B cell (primary cell): ENCODE results near the gene MIGA1. TPM values are rescaled to one million over a fixed set of nuclear protein-coding genes. Genes with fewer than 3 reads are reported as not detected.

Experiments
- polyA plus RNA-seq: library from polyadenylated mRNA; depleted of rRNA; stranded (reverse); fragments of >200 nt; gene quantifications from 2 replicates; pipeline ENCODE4 v1.2.3, GENCODE V29; 2012
- total RNA-seq, 2 donors: library from RNA; stranded (reverse); fragments of 120-200 nt in 1 of 2; gene quantifications; 1 replicate in 1 of 2; 2 replicates in 1 of 2; pipeline versions ENCODE4 v1.2.3 to v1.2.4, GENCODE V29; 2013 to 2022

The MIGA1 gene
- total and polyA plus RNA-seq, 2 donors (not counting 1 experiment from before 2014, with no cell fraction given), result 5.0 to 18.0 TPM

Other genes starting within 250 kb of the MIGA1 start
- gene ZZZ3, start 97.0 kb upstream of the MIGA1 start, total RNA-seq, result 65.7 and 68.3 TPM in 2 replicates
- gene ZZZ3, start 97.0 kb upstream of the MIGA1 start, polyA plus RNA-seq, result 14.4 and 17.5 TPM in 2 replicates
- gene USP33, start 19.8 kb upstream of the MIGA1 start, total RNA-seq, result 83.4 and 95.6 TPM in 2 replicates
- 24.8 and 39.6 TPM in 2 replicates for gene USP33, start 19.8 kb upstream of the MIGA1 start, polyA plus RNA-seq
- gene NEXN, start 109.0 kb downstream of the MIGA1 start, total RNA-seq, result 0.39 and 0.81 TPM in 2 replicates
- 0.07 and 0.09 TPM in 2 replicates for gene NEXN, start 109.0 kb downstream of the MIGA1 start, polyA plus RNA-seq
- 249 and 254 TPM in 2 replicates for gene FUBP1, start 199.4 kb downstream of the MIGA1 start, total RNA-seq
- gene FUBP1, start 199.4 kb downstream of the MIGA1 start, polyA plus RNA-seq, result 95.8 and 150 TPM in 2 replicates
- gene DNAJB4, start 225.3 kb downstream of the MIGA1 start, total RNA-seq, result 16.2 and 17.0 TPM in 2 replicates
- 3.6 and 6.1 TPM in 2 replicates for gene DNAJB4, start 225.3 kb downstream of the MIGA1 start, polyA plus RNA-seq